NCI-H2227 (cell line): ENCODE measurements around the gene MAST4.
A peak's percentile ranks its signal among the peaks of the same experiment; 100 is the strongest.
"Not testable (repeated sequence)": the region's sequence is repeated elsewhere in the genome, so short reads cannot be mapped to it uniquely, and the experiment has no call there.

Source experiments
- DNase-seq: peaks from one replicate; lab custom pipeline; 2025; ENCODE audit not compliant: unreplicated experiment; lab: John Stamatoyannopoulos, UW

The MAST4 gene

GRCh38 chr5:66805514-66806430, 209.6 kb downstream of the MAST4 start:
- no peak for DNase-seq

- DNase-seq, result peak; percentile 45
These were observed 211.6 kb downstream of the MAST4 start for GRCh38 chr5:66807743-66808142.

GRCh38 chr5:66808663-66809062, 212.5 kb downstream of the MAST4 start:
- no peak for DNase-seq

- no peak for DNase-seq
These were observed 214.0 kb downstream of the MAST4 start for GRCh38 chr5:66810151-66810550.

- DNase-seq, result no peak
These were observed 214.7 kb downstream of the MAST4 start for GRCh38 chr5:66810848-66811261.

- DNase-seq, result no peak
These were observed 216.1 kb downstream of the MAST4 start for GRCh38 chr5:66812291-66812690.

- no peak for DNase-seq
These were observed 217.1 kb downstream of the MAST4 start for GRCh38 chr5:66813306-66813705.

GRCh38 chr5:66814146-66814991, 218.2 kb downstream of the MAST4 start:
- peak; percentile 44 for DNase-seq

- no peak for DNase-seq
These were observed 222.2 kb downstream of the MAST4 start for GRCh38 chr5:66818304-66818934.

- no peak for DNase-seq
These were observed 222.7 kb downstream of the MAST4 start for GRCh38 chr5:66818935-66819328.

- DNase-seq, result no peak
These were observed 224.5 kb downstream of the MAST4 start for GRCh38 chr5:66820630-66821207.

- DNase-seq, result no peak
These were observed 225.7 kb downstream of the MAST4 start for GRCh38 chr5:66821688-66822429.

GRCh38 chr5:66822906-66823305, 226.7 kb downstream of the MAST4 start:
- DNase-seq, result not testable (repeated sequence)

GRCh38 chr5:66824476-66824875, 228.3 kb downstream of the MAST4 start:
- DNase-seq, result no peak

GRCh38 chr5:66826263-66826662, 230.1 kb downstream of the MAST4 start:
- no peak for DNase-seq

- no peak for DNase-seq
These were observed 230.5 kb downstream of the MAST4 start for GRCh38 chr5:66826696-66827095.

- DNase-seq, result no peak
These were observed 231.9 kb downstream of the MAST4 start for GRCh38 chr5:66828046-66828547.

GRCh38 chr5:66828548-66829357, 232.6 kb downstream of the MAST4 start:
- DNase-seq, result peak; percentile 65

- DNase-seq, result no peak
These were observed 233.1 kb downstream of the MAST4 start for GRCh38 chr5:66829358-66829674.
